Sigmoid colon (tissue), 7 donors: ENCODE measurements around the gene NFATC1. TPM values are rescaled to one million over a fixed set of nuclear protein-coding genes. Genes with fewer than 3 reads are reported as not detected.

Source experiments
- DNase-seq: peaks from one replicate; pipeline ENCODE4 v3.0.0-alpha.2; 2019
- H3K27ac ChIP-seq, 4 donors: fragments of 200-600 bp; sonication (generic); one replicate each; pipeline ENCODE4 v1.5.1; 2016 to 2019; ENCODE audit warnings: mild to moderate bottlenecking in 1 of 4
- H3K27me3 ChIP-seq, 3 donors: fragments of 200-600 bp; sonication (generic); one replicate each; pipeline ENCODE4 v1.5.1; 2019; ENCODE audit warnings: mild to moderate bottlenecking in 1 of 3
- H3K36me3 ChIP-seq, 4 donors: fragments of 200-600 bp; sonication (generic); one replicate each; pipeline ENCODE4 v1.5.1; 2016 to 2019
- H3K4me1 ChIP-seq, 4 donors: fragments of 200-600 bp; sonication (generic); one replicate each; pipeline ENCODE4 v1.5.1; 2017 to 2019
- H3K4me3 ChIP-seq, 4 donors: fragments of 200-600 bp; sonication (generic); one replicate each; pipeline ENCODE4 v1.5.1; 2017 to 2019; ENCODE audit warnings: mild to moderate bottlenecking in 2 of 4, moderate library complexity in 1 of 4
- H3K9me3 ChIP-seq, 4 donors: fragments of 200-600 bp in 3 of 4; sonication (generic) in 3 of 4; one replicate each; pipeline versions ENCODE4 v1.5.1 to v1.6.1; 2013 to 2019
- EP300 ChIP-seq, 4 donors: sonication (generic); formaldehyde crosslinking; IDR thresholded peaks; one replicate each; pipeline ENCODE4 v1.6.1; 2017; ENCODE audit warnings: antibody characterized with exemption in 4 of 4
- POLR2A ChIP-seq, 2 donors: fragments of 450-650 bp; IDR thresholded peaks; one replicate each; pipeline ENCODE4 v1.6.1; 2016; ENCODE audit warnings: antibody characterized with exemption in 2 of 2, mild to moderate bottlenecking in 2 of 2, moderate library complexity in 2 of 2
- POLR2AphosphoS5 ChIP-seq, 4 donors: sonication (generic); formaldehyde crosslinking; IDR thresholded peaks; one replicate each; pipeline ENCODE4 v1.6.1; 2017; ENCODE audit warnings: antibody characterized with exemption in 4 of 4
- WGBS, 2 donors: extraction: QIAGEN DNeasy Blood & Tissue Kit; methylation state at CpG; one replicate each; pipeline ENCODE4 v1.1.7; 2013; 5-methylcytosine and 5-hydroxymethylcytosine counted together
- intact Hi-C: fragments of 100-400 bp; cut with DNase I; formaldehyde crosslinking; loops from one replicate; pipeline ENCODE4 v1.15.1; 2023
- polyA plus RNA-seq, 3 donors: library from polyadenylated mRNA; stranded (reverse); fragments of 200-250 nt; gene quantifications; one replicate each; pipeline ENCODE4 v1.2.3, GENCODE V29; 2013
- total RNA-seq, 4 donors: library from RNA; depleted of rRNA; stranded (reverse); fragments of >200 nt; gene quantifications; one replicate each; pipeline ENCODE4 v1.1.0, GENCODE V29; 2016
- TF ChIP-seq, protein P1 (sequence below), 4 experiments: fragments of 450-650 bp in 3 of 4; fragments of 200-600 bp in 1 of 4; IDR thresholded peaks; one replicate each; pipeline ENCODE4 v1.5.1; 2016 to 2019; ENCODE audit warnings: antibody characterized with exemption in 4 of 4, mild to moderate bottlenecking in 3 of 4, moderate library complexity in 2 of 4
- donor health status: healthy with polysubstance abuse.
- donor health status: Bipolar disorder and iron deficiency.
- donor health status: healthy.

Gene NFATC1
- total and polyA plus RNA-seq, 7 donors: 1.6 to 13.8 (median 10.7) TPM

- Histone ChIP-seq H3K4me3 (no peak overlapping the region), H3K36me3 (peaks cover 10 to 45% (median 19%) of the 10 kb centered on the region in 4 donors), H3K27ac (peak overlapping the region in 1 of 4 donors; percentile 30), H3K4me1 (peaks cover 0 to 16% (median 2%) of the 10 kb centered on the region in 4 donors), H3K9me3 (no peaks in the 10 kb centered on the region), H3K27me3 (no peaks in the 10 kb centered on the region)
- no peak for TF ChIP-seq POLR2AphosphoS5 (IDR thresholded peaks at IDR 0.05)
- no peak for TF ChIP-seq EP300 (IDR thresholded peaks at IDR 0.05)
- TF ChIP-seq POLR2A (IDR thresholded peaks at IDR 0.05): no peak
- TF ChIP-seq, protein P1, sequence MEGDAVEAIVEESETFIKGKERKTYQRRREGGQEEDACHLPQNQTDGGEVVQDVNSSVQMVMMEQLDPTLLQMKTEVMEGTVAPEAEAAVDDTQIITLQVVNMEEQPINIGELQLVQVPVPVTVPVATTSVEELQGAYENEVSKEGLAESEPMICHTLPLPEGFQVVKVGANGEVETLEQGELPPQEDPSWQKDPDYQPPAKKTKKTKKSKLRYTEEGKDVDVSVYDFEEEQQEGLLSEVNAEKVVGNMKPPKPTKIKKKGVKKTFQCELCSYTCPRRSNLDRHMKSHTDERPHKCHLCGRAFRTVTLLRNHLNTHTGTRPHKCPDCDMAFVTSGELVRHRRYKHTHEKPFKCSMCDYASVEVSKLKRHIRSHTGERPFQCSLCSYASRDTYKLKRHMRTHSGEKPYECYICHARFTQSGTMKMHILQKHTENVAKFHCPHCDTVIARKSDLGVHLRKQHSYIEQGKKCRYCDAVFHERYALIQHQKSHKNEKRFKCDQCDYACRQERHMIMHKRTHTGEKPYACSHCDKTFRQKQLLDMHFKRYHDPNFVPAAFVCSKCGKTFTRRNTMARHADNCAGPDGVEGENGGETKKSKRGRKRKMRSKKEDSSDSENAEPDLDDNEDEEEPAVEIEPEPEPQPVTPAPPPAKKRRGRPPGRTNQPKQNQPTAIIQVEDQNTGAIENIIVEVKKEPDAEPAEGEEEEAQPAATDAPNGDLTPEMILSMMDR (IDR thresholded peaks at IDR 0.05): no peak
- intact Hi-C loops: no loop called here
- WGBS, 2 donors: 54 to 55% methylated on average over 26 of the region's 26 CpGs
- DNase-seq: no peak
Measured at GRCh38 chr18:79465392-79465991, 69.8 kb downstream of the NFATC1 start.

DNA sequence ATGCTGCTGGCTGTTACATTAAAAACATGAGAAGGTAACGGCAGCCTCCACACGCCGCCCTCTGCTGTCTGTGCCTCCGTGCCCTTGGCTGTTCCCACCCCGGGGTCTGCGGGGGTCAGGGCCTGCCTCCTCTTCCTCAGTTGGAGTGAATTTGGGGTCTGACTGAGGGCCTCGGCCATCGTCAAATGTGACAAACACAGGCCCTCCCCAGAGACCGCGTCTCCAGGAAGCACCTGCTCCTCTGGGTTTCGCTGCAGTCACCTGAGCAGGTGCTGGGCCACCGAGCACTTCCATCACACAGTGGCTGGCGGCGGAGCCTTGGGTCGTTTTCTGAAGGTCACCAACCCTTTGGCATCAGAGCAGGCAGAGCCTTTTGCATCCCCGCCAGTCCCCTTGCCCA, 70.9 kb downstream of the NFATC1 start:
- no peak for DNase-seq
- no peaks in the 10 kb centered on the region for H3K27me3 ChIP-seq
- H3K36me3 ChIP-seq: peaks cover 10 to 40% (median 19%) of the 10 kb centered on the region in 4 donors
- no peak overlapping the region for H3K27ac ChIP-seq
- H3K4me1 ChIP-seq: peaks cover 0 to 26% (median 2%) of the 10 kb centered on the region in 4 donors
- TF ChIP-seq POLR2A (IDR thresholded peaks at IDR 0.05) (no peak), EP300 (IDR thresholded peaks at IDR 0.05) (no peak)
- 75 to 84% methylated on average over 16 of the region's 16 CpGs for WGBS, 2 donors
- no peaks in the 10 kb centered on the region for H3K9me3 ChIP-seq
- intact Hi-C loops: no loop called here
- no peak overlapping the region for H3K4me3 ChIP-seq

DNA sequence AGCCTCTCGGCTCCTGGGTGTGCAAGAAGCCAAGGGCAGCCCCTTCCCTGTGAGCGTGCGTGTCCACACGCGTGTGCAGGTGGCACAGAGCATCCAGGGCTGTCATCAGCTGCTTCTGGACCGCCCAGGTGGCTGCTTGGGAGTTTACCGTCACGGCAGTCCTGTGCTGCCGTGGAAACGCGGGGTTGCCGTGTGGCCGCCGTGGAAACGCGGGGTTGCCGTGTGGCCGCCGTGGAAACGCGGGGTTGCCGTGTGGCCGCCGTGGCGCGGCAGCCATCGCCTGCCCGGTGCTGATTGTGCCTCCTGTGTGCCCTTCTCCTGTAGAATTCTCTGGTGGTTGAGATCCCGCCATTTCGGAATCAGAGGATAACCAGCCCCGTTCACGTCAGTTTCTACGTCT, 71.4 kb downstream of the NFATC1 start:
- peaks cover 0 to 26% (median 2%) of the 10 kb centered on the region in 4 donors for H3K4me1 ChIP-seq
- 96 to 97% methylated on average over 33 of the region's 33 CpGs for WGBS, 2 donors
- intact Hi-C loops: no loop called here
- DNase-seq: no peak
- no peaks in the 10 kb centered on the region for H3K27me3 ChIP-seq
- TF ChIP-seq POLR2AphosphoS5 (IDR thresholded peaks at IDR 0.05) (no peak), POLR2A (IDR thresholded peaks at IDR 0.05) (no peak), EP300 (IDR thresholded peaks at IDR 0.05) (no peak)
- TF ChIP-seq, protein P1 (IDR thresholded peaks at IDR 0.05): no peak
- H3K9me3 ChIP-seq: no peaks in the 10 kb centered on the region
- H3K27ac ChIP-seq: no peak overlapping the region
- no peak overlapping the region for H3K4me3 ChIP-seq
- peaks cover 10 to 35% (median 19%) of the 10 kb centered on the region in 4 donors for H3K36me3 ChIP-seq

DNA sequence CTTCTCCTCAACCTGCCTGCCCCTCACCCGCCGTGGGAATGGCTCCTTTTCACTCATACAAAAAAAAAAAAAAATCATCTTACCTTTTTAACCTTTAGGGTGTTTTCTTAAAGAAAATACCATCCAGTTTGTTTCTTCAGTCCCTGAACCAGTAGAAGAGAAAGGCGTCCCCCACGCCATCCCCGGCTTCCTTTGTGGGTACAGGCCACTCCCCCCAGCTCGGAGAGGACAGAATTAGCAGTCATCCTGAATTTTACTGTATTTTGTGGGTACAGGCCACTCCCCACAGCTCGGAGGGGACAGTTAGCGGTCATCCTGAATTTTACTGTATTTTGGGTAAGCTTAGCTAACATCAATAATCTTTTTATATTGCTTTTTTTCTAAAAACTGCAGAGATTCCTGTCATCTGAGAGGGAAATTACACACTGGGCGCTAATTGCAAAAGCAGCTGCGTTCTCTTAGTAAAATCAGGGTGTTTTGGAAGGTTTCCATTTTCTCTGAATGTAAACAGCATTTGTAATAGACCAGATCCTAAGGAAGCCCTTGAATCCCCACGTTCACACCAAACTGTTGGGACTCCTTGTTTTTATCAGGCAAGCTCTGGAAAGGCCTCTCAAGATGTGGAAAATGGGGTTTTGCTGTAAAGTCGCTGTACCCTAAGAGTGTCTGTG, 72.5 kb downstream of the NFATC1 start:
- TF ChIP-seq, protein P1 (IDR thresholded peaks at IDR 0.05): no peak
- no peak for TF ChIP-seq EP300 (IDR thresholded peaks at IDR 0.05)
- TF ChIP-seq POLR2AphosphoS5 (IDR thresholded peaks at IDR 0.05): no peak
- no peak for TF ChIP-seq POLR2A (IDR thresholded peaks at IDR 0.05)
- 70 to 80% methylated on average over 12 of the region's 12 CpGs for WGBS, 2 donors
- H3K9me3 ChIP-seq: no peaks in the 10 kb centered on the region
- H3K4me1 ChIP-seq: peaks cover 0 to 26% (median 2%) of the 10 kb centered on the region in 4 donors
- H3K27ac ChIP-seq: no peak overlapping the region
- intact Hi-C loops: no loop called here
- H3K4me3 ChIP-seq: no peak overlapping the region
- peaks cover 10 to 37% (median 23%) of the 10 kb centered on the region in 4 donors for H3K36me3 ChIP-seq
- no peak for DNase-seq
- H3K27me3 ChIP-seq: no peaks in the 10 kb centered on the region

GRCh38 chr18:79469309-79469708, 73.6 kb downstream of the NFATC1 start:
- no peak for DNase-seq
- Histone ChIP-seq H3K27me3 (no peaks in the 10 kb centered on the region), H3K9me3 (no peaks in the 10 kb centered on the region), H3K36me3 (peaks cover 10 to 38% (median 23%) of the 10 kb centered on the region in 4 donors), H3K4me1 (peaks cover 0 to 26% (median 2%) of the 10 kb centered on the region in 4 donors), H3K27ac (no peak overlapping the region), H3K4me3 (no peak overlapping the region)
- WGBS, 2 donors: 82 to 89% methylated on average over 17 of the region's 17 CpGs
- TF ChIP-seq POLR2A (IDR thresholded peaks at IDR 0.05): no peak
- TF ChIP-seq EP300 (IDR thresholded peaks at IDR 0.05): no peak
- TF ChIP-seq POLR2AphosphoS5 (IDR thresholded peaks at IDR 0.05): no peak
- TF ChIP-seq, protein P1 (IDR thresholded peaks at IDR 0.05): no peak
- intact Hi-C loops: no loop called here
